LHCN-M2 (cell line): Measurements from ENCODE around the gene ZC2HC1C. TPM values are rescaled to one million over a fixed set of nuclear protein-coding genes. Genes with fewer than 3 reads are reported as not detected.
"Not testable (repeated sequence)": the region's sequence is repeated elsewhere in the genome, so short reads cannot be mapped to it uniquely, and the experiment has no call there.

ENCODE experiments used
- DNase-seq: peaks from one replicate; pipeline ENCODE4 v3.0.0-alpha.2; 2012; ENCODE audit warnings: low read depth
- total RNA-seq: library from RNA; depleted of rRNA; stranded (reverse); fragments of >200 nt; gene quantifications from 2 replicates; pipeline ENCODE4 v1.2.3, GENCODE V29; 2014

ZC2HC1C gene
- total RNA-seq, 1 experiment from 2014 or later: 1.3 TPM

GRCh38 chr14:75053396-75054291 is 15.8 kb upstream of the ZC2HC1C start:
- DNase-seq: no peak

GRCh38 chr14:75054421-75054820 is 15.0 kb upstream of the ZC2HC1C start:
- DNase-seq: no peak

GRCh38 chr14:75059642-75060041 is 9.8 kb upstream of the ZC2HC1C start:
- DNase-seq: no peak

- DNase-seq: no peak
These were observed 9.0 kb upstream of the ZC2HC1C start for GRCh38 chr14:75060420-75060819.

GRCh38 chr14:75063013-75063412 is 6.4 kb upstream of the ZC2HC1C start:
- no peak for DNase-seq

GRCh38 chr14:75063491-75064204 is 5.8 kb upstream of the ZC2HC1C start, which contains the start of gene ACYP1:
Gene ACYP1, minus strand, starts transcription at chr14:75064024. Its CDS starts 471 bp downstream, at chr14:75063553.
- peak; percentile 89 for DNase-seq

GRCh38 chr14:75064205-75064567 is 5.3 kb upstream of the ZC2HC1C start:
- DNase-seq: no peak

- DNase-seq: no peak
These were observed 2.8 kb upstream of the ZC2HC1C start for GRCh38 chr14:75066691-75067090.

GRCh38 chr14:75067212-75067611 is 2.2 kb upstream of the ZC2HC1C start:
- no peak for DNase-seq

- DNase-seq: not testable (repeated sequence)
These were observed 1.7 kb upstream of the ZC2HC1C start for GRCh38 chr14:75067765-75068164.

GRCh38 chr14:75068294-75069120 is 934 bp upstream of the ZC2HC1C start:
- DNase-seq: peak; percentile 32

GRCh38 chr14:75069811-75070145 is 337 bp downstream of the ZC2HC1C start:
- DNase-seq: no peak

- DNase-seq: no peak
These were observed 942 bp downstream of the ZC2HC1C start for GRCh38 chr14:75070383-75070782.

- DNase-seq: no peak
These were observed 8.4 kb downstream of the ZC2HC1C start for GRCh38 chr14:75077794-75078193.

- DNase-seq: no peak
These were observed 10.1 kb downstream of the ZC2HC1C start for GRCh38 chr14:75079521-75079920.

GRCh38 chr14:75081660-75082229 is 12.3 kb downstream of the ZC2HC1C start:
- DNase-seq: no peak

- DNase-seq: no peak
These were observed 13.8 kb downstream of the ZC2HC1C start for GRCh38 chr14:75083271-75083670.

GRCh38 chr14:75084513-75084912 is 15.1 kb downstream of the ZC2HC1C start:
- DNase-seq: no peak

GRCh38 chr14:75088153-75088552 is 18.7 kb downstream of the ZC2HC1C start:
- no peak for DNase-seq

GRCh38 chr14:75088566-75089373 is 19.3 kb downstream of the ZC2HC1C start:
- DNase-seq: peak; percentile 55

GRCh38 chr14:75090353-75090752 is 20.9 kb downstream of the ZC2HC1C start:
- no peak for DNase-seq
